H9 (cell line): ENCODE results near the gene INPP5E. TPM values are rescaled to one million over a fixed set of nuclear protein-coding genes. Genes with fewer than 3 reads are reported as not detected.

Source experiments
- DNase-seq: peaks from one replicate; pipeline ENCODE4 v3.0.0-alpha.2; 2017
- H2AFZ ChIP-seq: one replicate; pipeline ENCODE4 v1.6.1; 2013; ENCODE audit warnings: mild to moderate bottlenecking, low read length, control low read depth, moderate library complexity
- H2AK5ac ChIP-seq: 2 replicates; pipeline ENCODE4 v1.6.1; 2013; ENCODE audit warnings: low read length, control low read depth, mixed read lengths; ENCODE audit not compliant: insufficient read length
- H2BK120ac ChIP-seq: one replicate; pipeline ENCODE4 v1.6.1; 2013; ENCODE audit warnings: low read depth, mild to moderate bottlenecking, low read length, control low read depth, inconsistent platforms; ENCODE audit not compliant: poor library complexity, severe bottlenecking
- H2BK12ac ChIP-seq: 2 replicates; pipeline ENCODE4 v1.6.1; 2013; ENCODE audit warnings: low read length, control low read depth, mixed read lengths, low read depth; ENCODE audit not compliant: insufficient read length
- H2BK15ac ChIP-seq: 2 replicates; pipeline ENCODE4 v1.6.1; 2013; ENCODE audit warnings: low read depth, low read length, control low read depth
- H2BK20ac ChIP-seq: one replicate; pipeline ENCODE4 v1.6.1; 2013; ENCODE audit warnings: low read depth, mild to moderate bottlenecking, low read length, control low read depth, inconsistent platforms; ENCODE audit not compliant: poor library complexity, severe bottlenecking
- H2BK5ac ChIP-seq: 2 replicates; pipeline ENCODE4 v1.6.1; 2013; ENCODE audit warnings: low read length, control low read depth, mixed read lengths; ENCODE audit not compliant: insufficient read length
- H3K14ac ChIP-seq: 2 replicates; pipeline ENCODE4 v1.6.1; 2013; ENCODE audit warnings: low read length, control low read depth; ENCODE audit not compliant: insufficient read depth
- H3K18ac ChIP-seq: 2 replicates; pipeline ENCODE4 v1.6.1; 2013; ENCODE audit warnings: low read depth, mild to moderate bottlenecking, mixed read lengths, low read length, control low read depth; ENCODE audit not compliant: insufficient read length
- H3K23ac ChIP-seq: 2 replicates; pipeline ENCODE4 v1.6.1; 2013; ENCODE audit warnings: low read length, control low read depth, mixed read lengths, low read depth; ENCODE audit not compliant: insufficient read length
- H3K23me2 ChIP-seq: 2 replicates; pipeline ENCODE4 v1.6.1; 2013; ENCODE audit warnings: low read depth, mild to moderate bottlenecking, mixed read lengths, low read length, control low read depth; ENCODE audit not compliant: insufficient read length, poor library complexity, severe bottlenecking
- H3K27ac ChIP-seq: 2 replicates; pipeline ENCODE4 v1.5.1; 2013; ENCODE audit warnings: low read length, control low read depth, mixed read lengths, low read depth; ENCODE audit not compliant: insufficient read length
- H3K27me3 ChIP-seq: 2 replicates; pipeline ENCODE4 v1.6.1; 2013; ENCODE audit warnings: low read length, control low read depth, inconsistent platforms; ENCODE audit not compliant: insufficient read depth
- H3K4ac ChIP-seq: 2 replicates; pipeline ENCODE4 v1.6.1; 2013; ENCODE audit warnings: low read depth, mild to moderate bottlenecking, control low read depth, inconsistent platforms, low read length, moderate library complexity
- H3K4me1 ChIP-seq: 2 replicates; pipeline ENCODE4 v1.6.1; 2013; ENCODE audit warnings: low read length, control low read depth, inconsistent platforms; ENCODE audit not compliant: insufficient read depth
- H3K4me2 ChIP-seq: 2 replicates; pipeline ENCODE4 v1.6.1; 2013; ENCODE audit warnings: low read length, control low read depth, mixed read lengths; ENCODE audit not compliant: insufficient read length, insufficient read depth
- H3K56ac ChIP-seq: 2 replicates; pipeline ENCODE4 v1.6.1; 2013; ENCODE audit warnings: low read depth, mild to moderate bottlenecking, mixed read lengths, low read length, control low read depth; ENCODE audit not compliant: insufficient read length
- H3K79me1 ChIP-seq: 2 replicates; pipeline ENCODE4 v1.6.1; 2013; ENCODE audit warnings: low read depth, mild to moderate bottlenecking, moderate library complexity, low read length, control low read depth, inconsistent platforms; ENCODE audit not compliant: insufficient read depth, poor library complexity, severe bottlenecking
- H3K79me2 ChIP-seq: 2 replicates; pipeline ENCODE4 v1.6.1; 2013; ENCODE audit warnings: low read length, control low read depth, inconsistent platforms; ENCODE audit not compliant: insufficient read depth
- H3K9ac ChIP-seq: 2 replicates; pipeline ENCODE4 v1.6.1; 2013; ENCODE audit warnings: low read length, control low read depth, mixed read lengths; ENCODE audit not compliant: insufficient read length; ENCODE audit errors: extremely low read depth
- H3K9me3 ChIP-seq: one replicate; pipeline ENCODE4 v1.6.1; 2013; ENCODE audit warnings: low read depth, low read length, inconsistent platforms; ENCODE audit not compliant: control insufficient read depth
- H3T11ph ChIP-seq: one replicate; pipeline ENCODE4 v1.6.1; 2013; ENCODE audit warnings: mild to moderate bottlenecking, low read length, control low read depth, inconsistent platforms
- H4K20me1 ChIP-seq: one replicate; pipeline ENCODE4 v1.6.1; 2013; ENCODE audit not compliant: control insufficient read depth, insufficient read length, insufficient read depth
- H4K5ac ChIP-seq: 2 replicates; pipeline ENCODE4 v1.6.1; 2013; ENCODE audit warnings: low read depth, mild to moderate bottlenecking, mixed read lengths, low read length, control low read depth; ENCODE audit not compliant: insufficient read length
- H4K8ac ChIP-seq: replicated peaks from 2 replicates; pipeline ENCODE4 v1.6.1; 2013; ENCODE audit warnings: low read length, control low read depth, mixed read lengths, low read depth; ENCODE audit not compliant: insufficient read length
- H4K91ac ChIP-seq: 2 replicates; pipeline ENCODE4 v1.6.1; 2013; ENCODE audit warnings: low read depth, mild to moderate bottlenecking, moderate library complexity, mixed read lengths, low read length, control low read depth; ENCODE audit not compliant: insufficient read length
- H3K27ac Mint-ChIP-seq, 3 experiments: 2 replicates in 2 of 3; 3 replicates in 1 of 3; pipeline ENCODE4 v1.8.0; 2020 to 2021; ENCODE audit warnings: mixed read lengths in 3 of 3, mild to moderate bottlenecking in 1 of 3, moderate library complexity in 1 of 3
- H3K27me3 Mint-ChIP-seq: 2 replicates; pipeline ENCODE4 v1.8.0; 2021; ENCODE audit warnings: low read depth, mild to moderate bottlenecking, moderate library complexity, mixed read lengths
- H3K36me3 Mint-ChIP-seq, 3 experiments: 2 replicates in 2 of 3; 3 replicates in 1 of 3; pipeline ENCODE4 v1.8.0; 2020 to 2021; ENCODE audit warnings: low read depth in 3 of 3, mixed read lengths in 3 of 3; ENCODE audit not compliant: insufficient read depth in 1 of 3
- H3K4me1 Mint-ChIP-seq, 2 experiments: 2 replicates each; pipeline ENCODE4 v1.8.0; 2020; ENCODE audit warnings: mixed read lengths in 2 of 2
- H3K4me3 Mint-ChIP-seq, 2 experiments: 2 replicates in 1 of 2; 3 replicates in 1 of 2; pipeline ENCODE4 v1.8.0; 2020 to 2021; ENCODE audit warnings: mild to moderate bottlenecking in 2 of 2, mixed read lengths in 2 of 2, moderate library complexity in 1 of 2
- H3K9me3 Mint-ChIP-seq, 2 experiments: 2 replicates in 1 of 2; 3 replicates in 1 of 2; pipeline ENCODE4 v1.8.0; 2020; ENCODE audit warnings: mild to moderate bottlenecking in 2 of 2, mixed read lengths in 2 of 2, moderate library complexity in 1 of 2
- CTCF ChIP-seq: fragments of 200-600 bp; sonication (generic); conservative IDR thresholded peaks from 3 replicates; pipeline ENCODE4 v1.8.0; 2021; ENCODE audit warnings: antibody characterized with exemption, mild to moderate bottlenecking
- WGBS: extraction: QIAGEN DNeasy Blood & Tissue Kit; methylation state at CpG from one replicate; pipeline ENCODE4 v1.1.7; 2013; ENCODE audit warnings: missing lambda C conversion rate, low lambda C conversion rate, mixed read lengths; ENCODE audit not compliant: insufficient read length; ENCODE audit errors: extremely low coverage; 5-methylcytosine and 5-hydroxymethylcytosine counted together
- total RNA-seq: library from RNA; stranded (reverse); gene quantifications from 2 replicates; pipeline ENCODE4 v1.2.1, GENCODE V29; 2021

The INPP5E gene
- total RNA-seq, 1 experiment from 2014 or later, result 21.0 TPM

GRCh38 chr9:136431782-136432350 is 7.8 kb downstream of the INPP5E start:
- no CpG with 5 or more reads among the region's 36 CpGs for WGBS
- no peak overlapping the region for H3K56ac ChIP-seq
- no peak overlapping the region for H2BK20ac ChIP-seq
- no peak overlapping the region for H3K27ac ChIP-seq
- no peak overlapping the region for H3K23ac ChIP-seq
- no peaks in the 10 kb centered on the region for H3K4me1 ChIP-seq
- no peaks in the 10 kb centered on the region for H3K27me3 ChIP-seq
- peaks cover 4 to 25% (median 23%) of the 10 kb centered on the region in 3 experiments; a peak in 6 of 7 replicates for H3K36me3 Mint-ChIP-seq
- H4K8ac ChIP-seq, result no peak overlapping the region
- no peaks in the 10 kb centered on the region for H3K27me3 Mint-ChIP-seq
- H3K4me2 ChIP-seq, result no peak overlapping the region
- H2BK120ac ChIP-seq, result no peak overlapping the region
- H3K14ac ChIP-seq, result no peak overlapping the region
- H2AK5ac ChIP-seq, result no peak overlapping the region
- no peaks in the 10 kb centered on the region for H3K9me3 Mint-ChIP-seq
- H3K9ac ChIP-seq, result no peak overlapping the region
- no peaks in the 10 kb centered on the region for H3K23me2 ChIP-seq
- no peak overlapping the region for H2BK5ac ChIP-seq
- H3K79me1 ChIP-seq, result no peaks in the 10 kb centered on the region
- H2BK15ac ChIP-seq, result no peak overlapping the region
- no peak overlapping the region for H2BK12ac ChIP-seq
- H3K4me3 Mint-ChIP-seq, result no peak overlapping the region
- H3K18ac ChIP-seq, result no peak overlapping the region
- H3K9me3 ChIP-seq, result no peaks in the 10 kb centered on the region
- H3K4ac ChIP-seq, result no peak overlapping the region
- H4K5ac ChIP-seq, result no peak overlapping the region
- H3K79me2 ChIP-seq, result peaks cover 2% of the 10 kb centered on the region; the same call in 1 of the 2 replicates
- no peak overlapping the region for H3T11ph ChIP-seq
- H3K27ac Mint-ChIP-seq, result no peak overlapping the region
- H4K20me1 ChIP-seq, result no peaks in the 10 kb centered on the region
- DNase-seq, result no peak
- peaks cover 3% of the 10 kb centered on the region in 2 experiments; a peak in 3 of 4 replicates for H3K4me1 Mint-ChIP-seq
- H2AFZ ChIP-seq, result no peak overlapping the region
- H4K91ac ChIP-seq, result no peak overlapping the region
- TF ChIP-seq CTCF, result no peak
